ENCODE data around the gene MLLT3.

DNA sequence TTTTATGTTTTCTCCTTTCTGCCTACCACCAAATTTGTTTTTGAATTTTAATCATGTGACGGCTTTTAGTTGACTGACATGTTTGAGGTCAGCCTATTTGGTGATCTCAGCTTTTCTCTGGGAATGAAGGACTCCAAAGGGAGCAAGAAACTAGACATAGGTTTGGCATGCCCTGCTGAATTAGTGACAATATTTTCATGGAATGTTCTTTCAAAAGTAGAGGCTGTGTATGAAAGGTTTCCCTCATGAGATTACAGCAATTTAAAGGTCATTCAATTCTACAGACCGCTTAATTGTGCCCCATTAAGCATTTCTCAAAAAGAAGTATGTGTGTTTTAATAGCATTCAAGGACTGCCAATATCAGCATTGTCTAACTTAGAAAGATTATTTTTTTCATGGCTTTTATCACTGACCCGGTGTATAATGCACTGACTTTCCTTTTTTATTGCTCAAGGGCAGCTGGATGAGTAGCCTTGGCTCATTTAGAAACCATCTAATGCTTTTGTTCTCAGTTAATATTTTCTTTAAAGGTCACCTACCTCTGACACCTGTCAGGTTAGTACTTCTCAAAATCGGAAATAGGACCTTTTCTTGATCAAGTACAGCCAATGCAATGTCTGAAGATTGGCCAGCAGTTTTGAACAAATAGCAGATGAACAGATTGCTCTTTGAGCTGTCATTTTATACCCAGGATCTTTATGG lies 8.1 kb upstream of the MLLT3 start:
- TF ChIP-seq, protein P1, sequence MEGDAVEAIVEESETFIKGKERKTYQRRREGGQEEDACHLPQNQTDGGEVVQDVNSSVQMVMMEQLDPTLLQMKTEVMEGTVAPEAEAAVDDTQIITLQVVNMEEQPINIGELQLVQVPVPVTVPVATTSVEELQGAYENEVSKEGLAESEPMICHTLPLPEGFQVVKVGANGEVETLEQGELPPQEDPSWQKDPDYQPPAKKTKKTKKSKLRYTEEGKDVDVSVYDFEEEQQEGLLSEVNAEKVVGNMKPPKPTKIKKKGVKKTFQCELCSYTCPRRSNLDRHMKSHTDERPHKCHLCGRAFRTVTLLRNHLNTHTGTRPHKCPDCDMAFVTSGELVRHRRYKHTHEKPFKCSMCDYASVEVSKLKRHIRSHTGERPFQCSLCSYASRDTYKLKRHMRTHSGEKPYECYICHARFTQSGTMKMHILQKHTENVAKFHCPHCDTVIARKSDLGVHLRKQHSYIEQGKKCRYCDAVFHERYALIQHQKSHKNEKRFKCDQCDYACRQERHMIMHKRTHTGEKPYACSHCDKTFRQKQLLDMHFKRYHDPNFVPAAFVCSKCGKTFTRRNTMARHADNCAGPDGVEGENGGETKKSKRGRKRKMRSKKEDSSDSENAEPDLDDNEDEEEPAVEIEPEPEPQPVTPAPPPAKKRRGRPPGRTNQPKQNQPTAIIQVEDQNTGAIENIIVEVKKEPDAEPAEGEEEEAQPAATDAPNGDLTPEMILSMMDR (IDR thresholded peaks at IDR 0.05), result no peak
- TF ChIP-seq POLR2A (IDR thresholded peaks at IDR 0.05), result no peak

Measured in prostate gland (tissue), 2 donors.